ENCODE measurements around the gene TOPBP1.

DNA sequence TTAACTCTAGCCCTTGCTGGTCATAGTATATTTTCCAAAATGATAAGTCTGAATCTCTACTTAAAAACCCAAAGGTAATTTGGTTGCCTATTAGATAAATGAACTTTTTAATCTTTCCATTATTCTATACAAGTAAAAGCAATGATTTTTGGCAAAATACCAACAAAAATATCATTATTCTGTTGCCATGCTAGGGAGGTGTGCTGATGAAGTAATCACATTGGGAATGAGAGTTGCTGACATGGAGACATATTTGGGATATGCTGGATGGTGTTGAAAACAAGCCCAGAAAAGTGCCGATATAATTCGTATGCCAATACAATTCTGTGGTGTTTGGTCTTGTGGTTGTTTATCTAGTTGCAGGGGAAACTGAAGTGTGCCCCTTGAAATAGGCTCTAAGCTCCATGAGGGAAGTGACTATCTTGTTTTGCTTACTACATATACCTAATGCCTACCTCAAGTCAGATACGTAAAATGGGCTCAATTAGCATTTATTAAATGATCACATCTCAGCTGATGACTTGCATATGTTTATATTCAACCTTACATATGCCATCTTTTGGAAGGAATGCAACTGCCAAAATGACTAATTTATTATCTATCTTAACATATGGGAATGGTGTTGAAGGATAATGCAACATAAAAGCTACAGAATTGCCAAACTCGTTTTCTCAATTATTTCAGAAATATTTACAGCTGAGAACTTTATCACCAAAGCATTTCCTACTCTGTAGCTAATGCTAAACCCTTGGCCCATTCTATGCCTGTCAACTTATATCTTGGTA is 5.8 kb downstream of the TOPBP1 start:
- no peak for TF ChIP-seq EZH2 (IDR thresholded peaks at IDR 0.05; ENCODE audit: borderline replicate concordance, low read depth, low read length, severe bottlenecking)
- TF ChIP-seq, protein P1, sequence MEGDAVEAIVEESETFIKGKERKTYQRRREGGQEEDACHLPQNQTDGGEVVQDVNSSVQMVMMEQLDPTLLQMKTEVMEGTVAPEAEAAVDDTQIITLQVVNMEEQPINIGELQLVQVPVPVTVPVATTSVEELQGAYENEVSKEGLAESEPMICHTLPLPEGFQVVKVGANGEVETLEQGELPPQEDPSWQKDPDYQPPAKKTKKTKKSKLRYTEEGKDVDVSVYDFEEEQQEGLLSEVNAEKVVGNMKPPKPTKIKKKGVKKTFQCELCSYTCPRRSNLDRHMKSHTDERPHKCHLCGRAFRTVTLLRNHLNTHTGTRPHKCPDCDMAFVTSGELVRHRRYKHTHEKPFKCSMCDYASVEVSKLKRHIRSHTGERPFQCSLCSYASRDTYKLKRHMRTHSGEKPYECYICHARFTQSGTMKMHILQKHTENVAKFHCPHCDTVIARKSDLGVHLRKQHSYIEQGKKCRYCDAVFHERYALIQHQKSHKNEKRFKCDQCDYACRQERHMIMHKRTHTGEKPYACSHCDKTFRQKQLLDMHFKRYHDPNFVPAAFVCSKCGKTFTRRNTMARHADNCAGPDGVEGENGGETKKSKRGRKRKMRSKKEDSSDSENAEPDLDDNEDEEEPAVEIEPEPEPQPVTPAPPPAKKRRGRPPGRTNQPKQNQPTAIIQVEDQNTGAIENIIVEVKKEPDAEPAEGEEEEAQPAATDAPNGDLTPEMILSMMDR (IDR thresholded peaks at IDR 0.05; ENCODE audit: borderline replicate concordance, extremely low read depth, low read length, poor library complexity, severe bottlenecking) = no peak

Data from DND-41 (cell line).